ENCODE results near the gene B3GALNT1. TPM values are rescaled to one million over a fixed set of nuclear protein-coding genes. Genes with fewer than 3 reads are reported as not detected.

The B3GALNT1 gene
- polyA plus RNA-seq, 2 of the 4 experiments (the other 2 are of a cell fraction) = 0.13 to 0.14 TPM

DNA sequence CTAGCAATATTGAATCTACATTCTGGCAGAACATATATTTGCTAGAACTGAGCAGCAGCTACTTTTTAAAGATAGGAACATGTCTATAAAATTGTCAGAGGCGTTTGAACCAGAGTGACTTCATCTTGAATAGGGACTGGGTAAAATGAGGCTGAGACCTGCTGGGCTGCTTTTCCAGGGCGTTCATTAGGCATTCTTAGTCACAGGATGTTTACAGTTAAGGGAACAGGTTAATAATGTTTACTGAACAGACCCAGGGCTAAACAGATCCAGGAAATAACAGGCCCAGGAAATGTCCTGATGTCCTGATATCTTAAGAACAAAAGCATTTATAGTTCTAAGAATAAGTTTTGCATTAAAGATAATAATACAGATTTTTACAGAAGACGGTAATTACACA is 34.5 kb upstream of the B3GALNT1 start:
- TF ChIP-seq TP53 (CRISPR knock-in tag; IDR thresholded peaks at IDR 0.05) = no peak
- no peak for TF ChIP-seq SMC3 (IDR thresholded peaks at IDR 0.05)
- no peak for TF ChIP-seq FOSL2 (IDR thresholded peaks at IDR 0.05)
- no peak for TF ChIP-seq FOSL2 (CRISPR knock-in tag; IDR thresholded peaks at IDR 0.05)
- TF ChIP-seq RARB (CRISPR knock-in tag; IDR thresholded peaks at IDR 0.05) = no peak
- TF ChIP-seq CBX2 (IDR thresholded peaks at IDR 0.05; ENCODE audit: borderline replicate concordance, low read depth) = no peak
- no peak for TF ChIP-seq ZFP36 (IDR thresholded peaks at IDR 0.05; ENCODE audit: borderline replicate concordance, partially characterized antibody)
- TF ChIP-seq REST (IDR thresholded peaks at IDR 0.05) = no peak
- no peak for TF ChIP-seq BCL3 (IDR thresholded peaks at IDR 0.05)
- TF ChIP-seq ESRRA (IDR thresholded peaks at IDR 0.05; ENCODE audit: borderline replicate concordance, low read length) = no peak
- no peak for ATAC-seq
- no peak overlapping the region for H3K4me3 ChIP-seq
- no peak overlapping the region for H3K4me2 ChIP-seq
- no peaks in the 10 kb centered on the region for H3K4me1 ChIP-seq
- no peak for DNase-seq (ENCODE audit: low read depth in 1 of 2, low spot score in 1 of 2)
- ChIA-PET POLR2A (no interaction called here), CTCF (no interaction called here)
- H3K9me3 ChIP-seq = no peaks in the 10 kb centered on the region
- FAIRE-seq = no peak
- WGBS (ENCODE audit: missing lambda C conversion rate) = 35% methylated on average over 3 of the region's 3 CpGs
- H3K27ac ChIP-seq = no peak overlapping the region

DNA sequence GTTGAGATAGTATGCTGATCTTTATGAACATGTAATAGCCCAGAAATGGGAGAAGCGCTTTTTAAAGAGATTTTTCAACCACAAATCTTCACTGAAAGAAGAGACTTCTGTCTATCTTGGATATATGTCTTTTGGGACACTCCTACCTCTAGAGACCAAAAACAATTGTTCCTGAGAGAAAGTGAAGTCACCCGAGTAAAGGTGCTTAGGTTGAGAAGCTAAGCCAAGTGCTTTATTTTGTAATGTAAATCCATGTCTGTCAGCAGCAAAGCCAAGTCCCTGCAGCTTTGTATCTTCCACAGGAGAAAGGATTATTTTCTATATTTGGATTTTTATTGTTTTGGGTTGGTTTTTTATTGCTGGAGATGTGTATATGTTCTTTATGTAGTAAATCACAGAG is 32.1 kb upstream of the B3GALNT1 start:
- ChIA-PET POLR2A (no interaction called here), CTCF (interaction anchor here (0.8 kb wide), 1 partner anchor 16 kb away, joined by 3 read pairs; no protein-coding TSS in a partner anchor)
- no peak for ATAC-seq
- TF ChIP-seq RFX5 (IDR thresholded peaks at IDR 0.05) = no peak
- no peak for TF ChIP-seq EHMT2 (IDR thresholded peaks at IDR 0.05; ENCODE audit: low read depth)
- no peak for TF ChIP-seq ZFP36 (IDR thresholded peaks at IDR 0.05; ENCODE audit: borderline replicate concordance, partially characterized antibody)
- TF ChIP-seq JUNB (IDR thresholded peaks at IDR 0.05) = no peak
- TF ChIP-seq HOXB5 (CRISPR knock-in tag; IDR thresholded peaks at IDR 0.05) = no peak
- 26% methylated on average over 2 of the region's 2 CpGs for WGBS (ENCODE audit: missing lambda C conversion rate)
- no peak for DNase-seq (ENCODE audit: low read depth in 1 of 2, low spot score in 1 of 2)
- FAIRE-seq = no peak
- H3K9me3 ChIP-seq = no peaks in the 10 kb centered on the region
- no peak overlapping the region for H3K4me2 ChIP-seq
- H3K4me3 ChIP-seq = no peak overlapping the region
- no peaks in the 10 kb centered on the region for H3K4me1 ChIP-seq
- H3K27ac ChIP-seq = no peak overlapping the region

- POLR2A ChIA-PET = no interaction called here
- 19% methylated on average over 1 of the region's 1 CpG for WGBS (ENCODE audit: missing lambda C conversion rate)
- TF ChIP-seq EHMT2 (IDR thresholded peaks at IDR 0.05; ENCODE audit: low read depth) = no peak
- no peak for TF ChIP-seq TP53 (CRISPR knock-in tag; IDR thresholded peaks at IDR 0.05)
- TF ChIP-seq NR3C1 (IDR thresholded peaks at IDR 0.05) = no peak
- TF ChIP-seq CHD2 (IDR thresholded peaks at IDR 0.05; ENCODE audit: low read length, partially characterized antibody) = no peak
- no peak for TF ChIP-seq EP300 (IDR thresholded peaks at IDR 0.05)
- no peak for TF ChIP-seq EHF (CRISPR knock-in tag; IDR thresholded peaks at IDR 0.05)
- TF ChIP-seq, protein P1, sequence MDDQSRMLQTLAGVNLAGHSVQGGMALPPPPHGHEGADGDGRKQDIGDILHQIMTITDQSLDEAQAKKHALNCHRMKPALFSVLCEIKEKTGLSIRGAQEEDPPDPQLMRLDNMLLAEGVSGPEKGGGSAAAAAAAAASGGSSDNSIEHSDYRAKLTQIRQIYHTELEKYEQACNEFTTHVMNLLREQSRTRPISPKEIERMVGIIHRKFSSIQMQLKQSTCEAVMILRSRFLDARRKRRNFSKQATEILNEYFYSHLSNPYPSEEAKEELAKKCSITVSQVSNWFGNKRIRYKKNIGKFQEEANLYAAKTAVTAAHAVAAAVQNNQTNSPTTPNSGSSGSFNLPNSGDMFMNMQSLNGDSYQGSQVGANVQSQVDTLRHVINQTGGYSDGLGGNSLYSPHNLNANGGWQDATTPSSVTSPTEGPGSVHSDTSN (IDR thresholded peaks at IDR 0.05) = no peak
- TF ChIP-seq TFCP2L1 (CRISPR knock-in tag; IDR thresholded peaks at IDR 0.05) = no peak
- no peak for TF ChIP-seq ZC3H11A (IDR thresholded peaks at IDR 0.05)
- Histone ChIP-seq H3K4me1 (no peaks in the 10 kb centered on the region), H3K4me2 (no peak overlapping the region), H3K9me3 (no peaks in the 10 kb centered on the region), H3K27ac (no peak overlapping the region), H3K4me3 (no peak overlapping the region)
- no peak for DNase-seq (ENCODE audit: low read depth in 1 of 2, low spot score in 1 of 2)
- FAIRE-seq = no peak
- CTCF ChIA-PET = no interaction called here
- no peak for ATAC-seq
Measured at GRCh38 chr3:161132391-161132790, 27.2 kb upstream of the B3GALNT1 start.

Measured in A549 (cell line).